Sigmoid colon (tissue), 7 donors: Measurements from ENCODE around the gene NCAPH2. TPM values are rescaled to one million over a fixed set of nuclear protein-coding genes. Genes with fewer than 3 reads are reported as not detected.

Experiments used
- DNase-seq: peaks from one replicate; pipeline ENCODE4 v3.0.0-alpha.2; 2019
- H3K27ac ChIP-seq, 4 donors: fragments of 200-600 bp; sonication (generic); one replicate each; pipeline ENCODE4 v1.5.1; 2016 to 2019; ENCODE audit warnings: mild to moderate bottlenecking in 1 of 4
- H3K27me3 ChIP-seq, 3 donors: fragments of 200-600 bp; sonication (generic); one replicate each; pipeline ENCODE4 v1.5.1; 2019; ENCODE audit warnings: mild to moderate bottlenecking in 1 of 3
- H3K36me3 ChIP-seq, 4 donors: fragments of 200-600 bp; sonication (generic); one replicate each; pipeline ENCODE4 v1.5.1; 2016 to 2019
- H3K4me1 ChIP-seq, 4 donors: fragments of 200-600 bp; sonication (generic); one replicate each; pipeline ENCODE4 v1.5.1; 2017 to 2019
- H3K4me3 ChIP-seq, 4 donors: fragments of 200-600 bp; sonication (generic); one replicate each; pipeline ENCODE4 v1.5.1; 2017 to 2019; ENCODE audit warnings: mild to moderate bottlenecking in 2 of 4, moderate library complexity in 1 of 4
- H3K9me3 ChIP-seq, 4 donors: fragments of 200-600 bp in 3 of 4; sonication (generic) in 3 of 4; one replicate each; pipeline versions ENCODE4 v1.5.1 to v1.6.1; 2013 to 2019
- CTCF ChIP-seq, 4 experiments: fragments of 450-650 bp in 3 of 4; fragments of 200-600 bp in 1 of 4; IDR thresholded peaks; one replicate each; pipeline ENCODE4 v1.5.1; 2016 to 2019; ENCODE audit warnings: antibody characterized with exemption in 4 of 4, mild to moderate bottlenecking in 3 of 4, moderate library complexity in 2 of 4
- EP300 ChIP-seq, 4 donors: sonication (generic); formaldehyde crosslinking; IDR thresholded peaks; one replicate each; pipeline ENCODE4 v1.6.1; 2017; ENCODE audit warnings: antibody characterized with exemption in 4 of 4
- POLR2A ChIP-seq, 2 donors: fragments of 450-650 bp; IDR thresholded peaks; one replicate each; pipeline ENCODE4 v1.6.1; 2016; ENCODE audit warnings: antibody characterized with exemption in 2 of 2, mild to moderate bottlenecking in 2 of 2, moderate library complexity in 2 of 2
- POLR2AphosphoS5 ChIP-seq, 4 donors: sonication (generic); formaldehyde crosslinking; IDR thresholded peaks; one replicate each; pipeline ENCODE4 v1.6.1; 2017; ENCODE audit warnings: antibody characterized with exemption in 4 of 4
- WGBS, 2 donors: extraction: QIAGEN DNeasy Blood & Tissue Kit; methylation state at CpG; one replicate each; pipeline ENCODE4 v1.1.7; 2013; 5-methylcytosine and 5-hydroxymethylcytosine counted together
- intact Hi-C: fragments of 100-400 bp; cut with DNase I; formaldehyde crosslinking; loops from one replicate; pipeline ENCODE4 v1.15.1; 2023
- polyA plus RNA-seq, 3 donors: library from polyadenylated mRNA; stranded (reverse); fragments of 200-250 nt; gene quantifications; one replicate each; pipeline ENCODE4 v1.2.3, GENCODE V29; 2013
- total RNA-seq, 4 donors: library from RNA; depleted of rRNA; stranded (reverse); fragments of >200 nt; gene quantifications; one replicate each; pipeline ENCODE4 v1.1.0, GENCODE V29; 2016
- donor health status: healthy with polysubstance abuse.
- donor health status: Bipolar disorder and iron deficiency.
- donor health status: healthy.

NCAPH2 gene
- total and polyA plus RNA-seq, 7 donors: 20.3 to 54.0 (median 34.8) TPM

DNA sequence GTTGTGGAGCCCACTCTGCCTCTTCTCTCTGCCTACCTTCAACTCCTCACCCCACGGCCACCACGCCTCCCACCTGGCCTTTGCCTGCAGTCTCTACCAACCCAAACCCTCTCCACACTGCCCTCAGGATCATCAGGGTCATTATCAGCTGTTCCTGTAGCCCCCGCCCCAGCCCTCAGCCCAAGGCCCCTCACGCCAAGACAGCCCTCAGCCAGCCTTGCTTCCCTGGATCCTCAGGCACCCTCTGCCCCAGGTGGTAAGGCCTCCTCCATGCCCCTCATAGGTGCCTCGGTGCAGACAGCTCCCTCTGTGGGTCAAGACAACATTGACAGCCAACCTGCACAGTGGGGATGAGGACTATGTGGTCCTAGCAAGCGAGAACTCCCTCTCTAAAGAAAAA lies 34.9 kb upstream of the NCAPH2 start:
- intact Hi-C loops: no loop called here
- Histone ChIP-seq H3K36me3 (no peaks in the 10 kb centered on the region), H3K27ac (no peak overlapping the region), H3K27me3 (no peaks in the 10 kb centered on the region), H3K4me3 (peak overlapping the region in 2 of 4 donors; percentile 87 to 93), H3K4me1 (peaks cover 0 to 61% (median 59%) of the 10 kb centered on the region in 4 donors), H3K9me3 (no peaks in the 10 kb centered on the region)
- no peak for DNase-seq
- 70 to 74% methylated on average over 6 of the region's 6 CpGs for WGBS, 2 donors
- no peak for TF ChIP-seq POLR2AphosphoS5 (IDR thresholded peaks at IDR 0.05)
- no peak for TF ChIP-seq POLR2A (IDR thresholded peaks at IDR 0.05)
- TF ChIP-seq CTCF (IDR thresholded peaks at IDR 0.05): no peak
- TF ChIP-seq EP300 (IDR thresholded peaks at IDR 0.05): no peak

GRCh38 chr22:50473855-50474671 lies 34.0 kb upstream of the NCAPH2 start:
- intact Hi-C loops: loop anchor here (1.0 to 2.0 kb wide), 2 partner anchors 33 to 51 kb away; partner anchors contain the start of genes LMF2 and SCO2
- Histone ChIP-seq H3K4me1 (peaks cover 0 to 60% (median 56%) of the 10 kb centered on the region in 4 donors), H3K27me3 (peaks cover 0 to 6% (median 0%) of the 10 kb centered on the region in 3 donors), H3K4me3 (peak overlapping the region; percentile 62 to 99 (median 90)), H3K9me3 (no peaks in the 10 kb centered on the region), H3K27ac (peak overlapping the region; percentile 82 to 91 (median 87)), H3K36me3 (no peaks in the 10 kb centered on the region)
- DNase-seq: peak; percentile 65
- no peak for TF ChIP-seq POLR2A (IDR thresholded peaks at IDR 0.05)
- TF ChIP-seq POLR2AphosphoS5 (IDR thresholded peaks at IDR 0.05): peak in 1 of 4 donors; percentile 28
- no peak for TF ChIP-seq CTCF (IDR thresholded peaks at IDR 0.05)
- no peak for TF ChIP-seq EP300 (IDR thresholded peaks at IDR 0.05)
- WGBS, 2 donors: 3 to 7% methylated on average over 62 of the region's 62 CpGs

- intact Hi-C loops: loop anchor here (1.0 to 2.0 kb wide), 2 partner anchors 32 to 50 kb away; partner anchors contain the start of genes LMF2 and SCO2
- peaks cover 0 to 50% (median 48%) of the 10 kb centered on the region in 4 donors for H3K4me1 ChIP-seq
- H3K27me3 ChIP-seq: peaks cover 0 to 15% (median 5%) of the 10 kb centered on the region in 3 donors
- peak; percentile 95 for DNase-seq
- 2% methylated on average over 97 of the region's 97 CpGs for WGBS, 2 donors
- no peaks in the 10 kb centered on the region for H3K36me3 ChIP-seq
- peak; percentile 26 to 68 (median 46) for TF ChIP-seq POLR2AphosphoS5 (IDR thresholded peaks at IDR 0.05)
- no peak for TF ChIP-seq EP300 (IDR thresholded peaks at IDR 0.05)
- H3K4me3 ChIP-seq: peak within 1 kb of the TSS; percentile 62 to 99 (median 90)
- no peaks in the 10 kb centered on the region for H3K9me3 ChIP-seq
- peak within 1 kb of the TSS; percentile 82 to 91 (median 87) for H3K27ac ChIP-seq
Observed at GRCh38 chr22:50474710-50475651, 33.0 kb upstream of the NCAPH2 start, which contains the start of gene SBF1. SBF1 (minus strand) TSS chr22:50475035; CDS start chr22:50474840, 195 bp downstream.

GRCh38 chr22:50475652-50476002 lies 32.4 kb upstream of the NCAPH2 start:
- H3K27ac ChIP-seq: peak overlapping the region in 3 of 4 donors; percentile 82 to 91 (median 84)
- H3K4me1 ChIP-seq: peaks cover 0 to 44% (median 41%) of the 10 kb centered on the region in 4 donors
- H3K4me3 ChIP-seq: peak overlapping the region in 3 of 4 donors; percentile 87 to 99 (median 93)
- TF ChIP-seq POLR2A (IDR thresholded peaks at IDR 0.05) (no peak), CTCF (IDR thresholded peaks at IDR 0.05) (no peak), POLR2AphosphoS5 (IDR thresholded peaks at IDR 0.05) (no peak), EP300 (IDR thresholded peaks at IDR 0.05) (no peak)
- WGBS, 2 donors: 77 to 87% methylated on average over 6 of the region's 6 CpGs
- H3K36me3 ChIP-seq: no peaks in the 10 kb centered on the region
- no peak for DNase-seq
- intact Hi-C loops: loop anchor here (2.0 kb wide), 1 partner anchor 31 kb away; the partner anchor contains the start of gene LMF2
- H3K9me3 ChIP-seq: no peaks in the 10 kb centered on the region
- peaks cover 6 to 22% (median 12%) of the 10 kb centered on the region in 3 donors for H3K27me3 ChIP-seq
